SU-DHL-6 (cell line): ENCODE data around the gene FAM168B.

Source experiments
- H2AFZ ChIP-seq: fragments of 200-600 bp; sonication (generic); 2 replicates; pipeline ENCODE4 v1.6.1; 2014; ENCODE audit warnings: low read depth, mild to moderate bottlenecking, moderate library complexity, mixed read lengths, antibody characterized with exemption, low read length; ENCODE audit not compliant: severe bottlenecking
- H3F3A ChIP-seq: fragments of 200-600 bp; shearing (Covaris generic); 2 replicates; pipeline ENCODE4 v1.6.0; 2016; ENCODE audit warnings: antibody characterized with exemption, mild to moderate bottlenecking; ENCODE audit not compliant: insufficient read depth
- H3K27ac ChIP-seq: fragments of 200-600 bp; sonication (generic); 2 replicates; pipeline ENCODE4 v1.5.1; 2016; ENCODE audit warnings: low read depth, mild to moderate bottlenecking, low read length, moderate library complexity, mixed read lengths
- H3K27me3 ChIP-seq: fragments of 200-600 bp; sonication (generic), shearing (Covaris generic); 2 replicates; pipeline ENCODE4 v1.6.0; 2014; ENCODE audit warnings: mild to moderate bottlenecking, low read length
- H3K36me3 ChIP-seq: fragments of 200-600 bp; sonication (generic); 2 replicates; pipeline ENCODE4 v1.6.1; 2014; ENCODE audit warnings: mild to moderate bottlenecking, low read length, mixed read lengths
- H3K4me2 ChIP-seq: fragments of 300-600, 200-600 bp; shearing (Covaris generic), sonication (generic); 2 replicates; pipeline ENCODE4 v1.6.0; 2014; ENCODE audit warnings: low read length, low read depth, mild to moderate bottlenecking; ENCODE audit not compliant: poor library complexity, severe bottlenecking
- H3K4me3 ChIP-seq: fragments of 200-600 bp; sonication (generic); 2 replicates; pipeline ENCODE4 v1.5.1; 2014; ENCODE audit warnings: antibody characterized with exemption, low read length, mild to moderate bottlenecking, mixed read lengths; ENCODE audit not compliant: insufficient read depth, poor library complexity, severe bottlenecking
- H3K79me2 ChIP-seq: fragments of 200-600 bp; sonication (generic); 2 replicates; pipeline ENCODE4 v1.6.1; 2014; ENCODE audit warnings: mild to moderate bottlenecking, low read length, moderate library complexity; ENCODE audit not compliant: insufficient read depth
- H3K9ac ChIP-seq: fragments of 200-600 bp; sonication (generic); 2 replicates; pipeline ENCODE4 v1.7.0; 2014; ENCODE audit warnings: mild to moderate bottlenecking, low read length
- H3K9me2 ChIP-seq: fragments of 200-600 bp; sonication (generic); replicated peaks from 2 replicates; pipeline ENCODE4 v1.6.1; 2014; ENCODE audit warnings: low read length; ENCODE audit not compliant: insufficient read depth
- H3K9me3 ChIP-seq: fragments of 200-600 bp; sonication (generic); 2 replicates; pipeline ENCODE4 v1.6.1; 2014; ENCODE audit warnings: low read length, mixed read lengths; ENCODE audit not compliant: insufficient read depth
- H4K20me1 ChIP-seq: fragments of 200-600 bp; sonication (generic); 2 replicates; pipeline ENCODE4 v1.6.1; 2014; ENCODE audit warnings: low read depth, mild to moderate bottlenecking, antibody characterized with exemption, low read length, moderate library complexity, mixed read lengths
- EZH2phosphoT487 ChIP-seq: fragments of 200-600 bp; sonication (generic), shearing (Covaris generic); conservative IDR thresholded peaks from 2 replicates; pipeline ENCODE4 v1.6.1; 2018; ENCODE audit warnings: mild to moderate bottlenecking, antibody characterized with exemption, low read length, moderate library complexity, mixed read lengths
- TF ChIP-seq, protein P1 (sequence below): fragments of 200-600 bp; sonication (generic); IDR thresholded peaks from one replicate; pipeline ENCODE4 v1.5.1; 2017; ENCODE audit warnings: antibody characterized with exemption, mild to moderate bottlenecking, low read length, moderate library complexity; ENCODE audit not compliant: insufficient read depth, poor library complexity, severe bottlenecking

FAM168B gene

DNA sequence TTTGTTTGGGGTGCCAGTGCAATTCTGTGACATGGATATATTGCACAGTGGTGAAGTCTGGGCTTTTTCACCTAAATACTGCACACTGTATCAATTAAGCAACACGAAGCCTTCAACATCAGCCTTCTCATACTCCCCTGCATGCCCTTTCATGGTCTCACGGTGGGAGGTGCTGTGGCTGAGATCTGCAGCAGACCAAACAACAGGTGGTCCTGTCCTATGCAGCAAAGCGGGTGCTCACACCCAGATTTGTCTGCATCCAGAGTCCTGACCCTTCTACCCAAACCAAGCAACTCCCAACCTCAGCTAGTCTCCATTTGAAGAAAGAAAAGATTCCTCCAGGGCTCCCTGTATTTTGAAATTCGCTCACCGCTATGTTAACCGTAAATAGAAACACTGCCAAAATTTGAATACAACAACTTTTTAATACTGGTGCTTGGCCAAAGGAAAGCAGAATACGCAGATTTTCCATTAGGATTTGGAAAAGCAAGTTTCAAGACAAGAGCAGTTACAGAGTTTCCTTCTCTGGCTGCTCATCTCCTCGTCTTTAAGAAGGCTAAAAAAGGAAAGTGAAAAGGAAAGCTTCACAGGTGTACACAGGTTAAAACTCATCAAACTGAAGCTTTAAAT is 34.9 kb downstream of the FAM168B start:
- H3F3A ChIP-seq = no peaks in the 10 kb centered on the region
- H4K20me1 ChIP-seq = peaks cover 12% of the 10 kb centered on the region
- peaks cover 7% of the 10 kb centered on the region; the same call in 1 of the 2 replicates for H3K36me3 ChIP-seq
- no peak overlapping the region for H2AFZ ChIP-seq
- H3K4me3 ChIP-seq = no peak overlapping the region
- TF ChIP-seq, protein P1, sequence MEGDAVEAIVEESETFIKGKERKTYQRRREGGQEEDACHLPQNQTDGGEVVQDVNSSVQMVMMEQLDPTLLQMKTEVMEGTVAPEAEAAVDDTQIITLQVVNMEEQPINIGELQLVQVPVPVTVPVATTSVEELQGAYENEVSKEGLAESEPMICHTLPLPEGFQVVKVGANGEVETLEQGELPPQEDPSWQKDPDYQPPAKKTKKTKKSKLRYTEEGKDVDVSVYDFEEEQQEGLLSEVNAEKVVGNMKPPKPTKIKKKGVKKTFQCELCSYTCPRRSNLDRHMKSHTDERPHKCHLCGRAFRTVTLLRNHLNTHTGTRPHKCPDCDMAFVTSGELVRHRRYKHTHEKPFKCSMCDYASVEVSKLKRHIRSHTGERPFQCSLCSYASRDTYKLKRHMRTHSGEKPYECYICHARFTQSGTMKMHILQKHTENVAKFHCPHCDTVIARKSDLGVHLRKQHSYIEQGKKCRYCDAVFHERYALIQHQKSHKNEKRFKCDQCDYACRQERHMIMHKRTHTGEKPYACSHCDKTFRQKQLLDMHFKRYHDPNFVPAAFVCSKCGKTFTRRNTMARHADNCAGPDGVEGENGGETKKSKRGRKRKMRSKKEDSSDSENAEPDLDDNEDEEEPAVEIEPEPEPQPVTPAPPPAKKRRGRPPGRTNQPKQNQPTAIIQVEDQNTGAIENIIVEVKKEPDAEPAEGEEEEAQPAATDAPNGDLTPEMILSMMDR = no peak
- no peak for TF ChIP-seq EZH2phosphoT487
- H3K79me2 ChIP-seq = peaks cover 66% of the 10 kb centered on the region
- H3K9me2 ChIP-seq = no peaks in the 10 kb centered on the region
- no peak overlapping the region for H3K9ac ChIP-seq
- no peak overlapping the region for H3K27ac ChIP-seq
- H3K27me3 ChIP-seq = no peaks in the 10 kb centered on the region
- H3K9me3 ChIP-seq = no peaks in the 10 kb centered on the region
- no peak overlapping the region for H3K4me2 ChIP-seq

DNA sequence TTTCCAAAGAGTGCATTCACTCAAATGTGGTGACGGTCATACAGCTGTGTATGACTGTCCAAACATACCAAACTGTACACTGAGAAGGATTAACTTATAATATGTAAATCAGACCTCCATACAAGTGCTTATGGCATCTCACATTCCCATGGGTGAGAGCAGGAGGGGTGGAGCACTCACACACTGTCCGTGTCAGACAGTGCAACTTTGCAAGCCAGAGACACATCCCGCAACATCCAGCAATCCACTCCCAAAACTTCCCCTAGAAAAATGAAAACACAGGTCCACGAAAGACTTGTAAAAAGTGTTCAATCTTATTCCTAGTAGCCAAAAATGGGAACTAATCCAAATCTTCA is 36.4 kb downstream of the FAM168B start:
- Histone ChIP-seq H3K36me3 (peaks cover 16% of the 10 kb centered on the region; the same call in 1 of the 2 replicates), H3K27me3 (no peaks in the 10 kb centered on the region), H2AFZ (no peak overlapping the region), H4K20me1 (peaks cover 13% of the 10 kb centered on the region), H3K9ac (no peak overlapping the region), H3K4me3 (no peak overlapping the region), H3K9me3 (no peaks in the 10 kb centered on the region), H3K79me2 (peaks cover 52% of the 10 kb centered on the region), H3F3A (no peaks in the 10 kb centered on the region), H3K27ac (no peak overlapping the region), H3K4me2 (no peak overlapping the region), H3K9me2 (no peaks in the 10 kb centered on the region)
- TF ChIP-seq EZH2phosphoT487 = no peak
- TF ChIP-seq, protein P1 = no peak

DNA sequence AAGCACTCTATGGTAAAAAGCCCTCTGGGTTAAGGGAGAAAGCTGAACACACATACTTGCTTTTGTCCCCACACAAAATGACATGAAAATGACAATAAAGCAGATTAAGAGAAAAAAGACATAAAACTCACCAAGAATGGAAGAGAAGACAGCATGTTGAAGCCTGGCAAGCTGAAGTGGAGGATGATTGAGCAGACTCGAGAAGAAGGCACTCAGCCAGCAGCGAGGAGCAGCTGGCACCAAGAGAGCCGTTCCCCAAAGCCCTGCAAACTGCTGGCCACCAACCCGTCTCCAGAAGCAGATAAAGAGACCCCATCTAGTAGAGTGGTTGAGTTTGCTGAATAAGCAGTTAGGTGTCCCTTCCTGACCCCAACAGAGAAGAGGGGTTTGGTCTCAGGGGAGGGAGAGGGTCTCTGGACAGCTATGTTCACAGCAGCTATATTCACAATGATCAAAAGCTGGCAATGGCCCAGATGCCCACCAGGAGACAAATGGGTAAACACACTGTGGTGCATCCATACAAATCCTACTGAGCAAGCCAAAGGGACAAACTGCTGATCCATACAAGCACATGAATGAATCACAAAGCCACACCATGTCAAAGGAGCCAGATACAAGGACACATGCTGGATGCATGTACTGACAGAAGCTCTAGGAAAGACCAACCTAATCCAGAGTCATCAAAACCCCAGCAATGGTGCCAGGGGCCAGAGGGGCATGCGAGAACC is 36.9 kb downstream of the FAM168B start:
- no peak overlapping the region for H3K4me2 ChIP-seq
- peaks cover 13% of the 10 kb centered on the region for H4K20me1 ChIP-seq
- no peak overlapping the region for H3K4me3 ChIP-seq
- no peak overlapping the region for H2AFZ ChIP-seq
- peaks cover 46% of the 10 kb centered on the region for H3K79me2 ChIP-seq
- H3K9me3 ChIP-seq = no peaks in the 10 kb centered on the region
- no peaks in the 10 kb centered on the region for H3F3A ChIP-seq
- TF ChIP-seq, protein P1 = no peak
- TF ChIP-seq EZH2phosphoT487 = no peak
- no peaks in the 10 kb centered on the region for H3K9me2 ChIP-seq
- no peak overlapping the region for H3K27ac ChIP-seq
- no peak overlapping the region for H3K9ac ChIP-seq
- H3K27me3 ChIP-seq = no peaks in the 10 kb centered on the region
- H3K36me3 ChIP-seq = peaks cover 21% of the 10 kb centered on the region; the same call in 1 of the 2 replicates
